Measurements from ENCODE around the gene PKIB. TPM values are rescaled to one million over a fixed set of nuclear protein-coding genes. Genes with fewer than 3 reads are reported as not detected.

PKIB gene

DNA sequence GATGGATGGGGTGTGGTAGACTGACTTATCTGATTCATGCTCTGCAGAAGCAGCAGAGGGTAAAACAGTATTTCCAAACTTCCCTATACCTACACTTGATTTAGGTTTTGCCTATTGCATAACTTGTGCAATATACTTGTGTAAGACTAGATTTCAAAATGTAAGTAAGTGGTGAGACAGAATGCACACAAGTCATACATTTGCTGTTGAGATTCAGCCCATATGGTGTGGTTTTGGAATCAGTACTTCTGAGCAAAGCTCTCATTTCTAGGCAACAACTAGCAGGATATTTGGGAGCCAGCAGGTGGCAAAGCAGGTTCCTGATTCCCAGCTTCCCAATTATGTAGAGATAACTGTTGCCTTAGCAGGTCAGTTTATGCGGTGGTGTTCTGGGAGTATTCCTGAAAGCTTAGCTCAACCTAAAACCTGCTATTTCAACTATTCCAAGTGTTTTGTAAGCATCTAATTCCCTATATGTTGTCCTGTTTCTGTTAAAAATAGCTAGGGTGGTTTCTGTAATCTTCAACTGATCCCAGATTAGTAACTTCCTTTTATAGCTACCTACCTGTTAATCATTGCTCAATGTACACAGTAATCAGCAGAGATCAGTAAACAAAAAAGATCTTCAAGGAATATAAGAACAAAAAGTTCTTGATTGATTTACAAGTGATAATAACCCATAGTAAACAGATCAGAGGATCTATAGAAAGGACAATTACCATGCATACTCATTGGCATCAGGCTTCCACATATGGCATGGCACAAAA lies 160.8 kb downstream of the PKIB start:
- peak; percentile 60 for DNase-seq
- no CpG with 5 or more reads among the region's 1 CpG for WGBS (ENCODE audit: extremely low coverage, insufficient coverage, low lambda C conversion rate)
- Histone ChIP-seq H3K9ac (ENCODE audit: low read length) (no peak overlapping the region), H3K79me2 (ENCODE audit: control insufficient read depth, insufficient read depth, low read length) (no peaks in the 10 kb centered on the region), H2BK120ac (ENCODE audit: low read depth, low read length) (no peak overlapping the region), H2BK5ac (ENCODE audit: low read length) (no peak overlapping the region), H3K23ac (ENCODE audit: low read length) (no peak overlapping the region), H4K8ac (ENCODE audit: low read depth, low read length) (no peak overlapping the region), H3K27me3 (ENCODE audit: insufficient read depth, low read length, poor library complexity) (no peaks in the 10 kb centered on the region), H4K5ac (ENCODE audit: low read length) (no peak overlapping the region), H3K4me1 (ENCODE audit: control insufficient read depth, low read depth, low read length) (peaks cover 2% of the 10 kb centered on the region), H3K18ac (ENCODE audit: low read length) (no peak overlapping the region), H3K79me1 (ENCODE audit: low read length) (no peaks in the 10 kb centered on the region), H3K56ac (ENCODE audit: low read length) (no peak overlapping the region), H2BK15ac (replicated peaks; ENCODE audit: low read depth) (no peak overlapping the region), H3K36me3 (ENCODE audit: control insufficient read depth, insufficient read depth, low read length) (no peaks in the 10 kb centered on the region), H3K4ac (ENCODE audit: low read depth, low read length) (no peak overlapping the region), H3K27ac (ENCODE audit: low read depth, low read length) (no peak overlapping the region), H2AK5ac (ENCODE audit: low read length) (no peak overlapping the region), H3K4me2 (ENCODE audit: low read length) (no peak overlapping the region), H3K4me3 (ENCODE audit: low read length) (no peak overlapping the region)

- no peak overlapping the region for H2BK120ac ChIP-seq (ENCODE audit: low read depth, low read length)
- no peak overlapping the region for H3K18ac ChIP-seq (ENCODE audit: low read length)
- no peak overlapping the region for H3K9ac ChIP-seq (ENCODE audit: low read length)
- no peak overlapping the region for H3K56ac ChIP-seq (ENCODE audit: low read length)
- H2BK5ac ChIP-seq (ENCODE audit: low read length) = no peak overlapping the region
- H3K4me3 ChIP-seq (ENCODE audit: low read length) = no peak overlapping the region
- no peaks in the 10 kb centered on the region for H3K36me3 ChIP-seq (ENCODE audit: control insufficient read depth, insufficient read depth, low read length)
- H3K79me2 ChIP-seq (ENCODE audit: control insufficient read depth, insufficient read depth, low read length) = no peaks in the 10 kb centered on the region
- WGBS (ENCODE audit: extremely low coverage, insufficient coverage, low lambda C conversion rate) = no CpG with 5 or more reads among the region's 3 CpGs
- H3K4ac ChIP-seq (ENCODE audit: low read depth, low read length) = no peak overlapping the region
- H4K5ac ChIP-seq (ENCODE audit: low read length) = no peak overlapping the region
- no peak overlapping the region for H2AK5ac ChIP-seq (ENCODE audit: low read length)
- no peaks in the 10 kb centered on the region for H3K79me1 ChIP-seq (ENCODE audit: low read length)
- no peak overlapping the region for H3K4me2 ChIP-seq (ENCODE audit: low read length)
- DNase-seq = no peak
- H3K27ac ChIP-seq (ENCODE audit: low read depth, low read length) = no peak overlapping the region
- H3K4me1 ChIP-seq (ENCODE audit: control insufficient read depth, low read depth, low read length) = peaks cover 2% of the 10 kb centered on the region
- no peak overlapping the region for H4K8ac ChIP-seq (ENCODE audit: low read depth, low read length)
- no peak overlapping the region for H2BK15ac ChIP-seq (replicated peaks; ENCODE audit: low read depth)
- H3K27me3 ChIP-seq (ENCODE audit: insufficient read depth, low read length, poor library complexity) = no peaks in the 10 kb centered on the region
- H3K23ac ChIP-seq (ENCODE audit: low read length) = no peak overlapping the region
Observed at GRCh38 chr6:122772724-122773415, 162.7 kb downstream of the PKIB start.

Small RNAs within 50 kb of the gene (small RNA-seq; reads per million reads assigned to genes)
- not detected for gene RN7SL564P (ENCODE audit: insufficient read depth)

Measured in mesendoderm (in vitro differentiated cells).